Motor neuron (in vitro differentiated cells): ENCODE data around the gene KLF11. TPM values are rescaled to one million over a fixed set of nuclear protein-coding genes. Genes with fewer than 3 reads are reported as not detected.
A peak's percentile ranks its signal among the peaks of the same experiment; 100 is the strongest.

Source experiments
- ATAC-seq, 8 experiments: fragments of 200-7000 bp; cut with Tn5 transposase; replicated peaks in 6 of 8; 2 replicates each; pipeline ENCODE4 v1.8.0; 2021; ENCODE audit warnings: mild to moderate bottlenecking in 8 of 8, moderate library complexity in 8 of 8
- H3K27ac ChIP-seq, 2 donors: fragments of 250-450 bp; sonication (Bioruptor Pico); 2 replicates each; pipeline ENCODE4 v1.9.0; 2021; ENCODE audit warnings: antibody characterized with exemption in 2 of 2, mild to moderate bottlenecking in 2 of 2, moderate library complexity in 1 of 2
- H3K4me1 ChIP-seq, 2 donors: fragments of 250-450 bp; sonication (Bioruptor Pico); replicated peaks in 1 of 2; 2 replicates each; pipeline ENCODE4 v1.6.1; 2021; ENCODE audit warnings: antibody characterized with exemption in 2 of 2, mild to moderate bottlenecking in 2 of 2, moderate library complexity in 1 of 2
- H3K4me3 ChIP-seq, 5 donors: fragments of 250-450 bp; sonication (Bioruptor Pico); 2 replicates each; pipeline ENCODE4 v1.9.0; 2021; ENCODE audit warnings: antibody characterized with exemption in 5 of 5, mild to moderate bottlenecking in 5 of 5, moderate library complexity in 4 of 5
- WGBS, 10 experiments: fragments of 450-650 bp; shearing (Covaris generic); methylation state at CpG; one replicate each; pipeline ENCODE4 v1.0.0; 2022; 5-methylcytosine and 5-hydroxymethylcytosine counted together
- in situ Hi-C, 9 experiments: fragments of 400-800 bp; cut with MboI; loops; one replicate each; pipeline ENCODE4 v1.15.0; 2021; ENCODE audit warnings: low sequenced_read_pairs in 9 of 9, low pct_unique_long_range_greater_than_20kb in 2 of 9; ENCODE audit not compliant: unreplicated experiment in 9 of 9
- total RNA-seq, 8 experiments: library from RNA; unstranded; fragments of 300-600 nt; gene quantifications; 2 replicates each; pipeline versions ENCODE4 v1.2.3 to v1.2.4, GENCODE V29; 2022

KLF11 gene
- total RNA-seq, 8 experiments from 2014 or later = 4.0 to 19.7 (median 12.6) TPM

DNA sequence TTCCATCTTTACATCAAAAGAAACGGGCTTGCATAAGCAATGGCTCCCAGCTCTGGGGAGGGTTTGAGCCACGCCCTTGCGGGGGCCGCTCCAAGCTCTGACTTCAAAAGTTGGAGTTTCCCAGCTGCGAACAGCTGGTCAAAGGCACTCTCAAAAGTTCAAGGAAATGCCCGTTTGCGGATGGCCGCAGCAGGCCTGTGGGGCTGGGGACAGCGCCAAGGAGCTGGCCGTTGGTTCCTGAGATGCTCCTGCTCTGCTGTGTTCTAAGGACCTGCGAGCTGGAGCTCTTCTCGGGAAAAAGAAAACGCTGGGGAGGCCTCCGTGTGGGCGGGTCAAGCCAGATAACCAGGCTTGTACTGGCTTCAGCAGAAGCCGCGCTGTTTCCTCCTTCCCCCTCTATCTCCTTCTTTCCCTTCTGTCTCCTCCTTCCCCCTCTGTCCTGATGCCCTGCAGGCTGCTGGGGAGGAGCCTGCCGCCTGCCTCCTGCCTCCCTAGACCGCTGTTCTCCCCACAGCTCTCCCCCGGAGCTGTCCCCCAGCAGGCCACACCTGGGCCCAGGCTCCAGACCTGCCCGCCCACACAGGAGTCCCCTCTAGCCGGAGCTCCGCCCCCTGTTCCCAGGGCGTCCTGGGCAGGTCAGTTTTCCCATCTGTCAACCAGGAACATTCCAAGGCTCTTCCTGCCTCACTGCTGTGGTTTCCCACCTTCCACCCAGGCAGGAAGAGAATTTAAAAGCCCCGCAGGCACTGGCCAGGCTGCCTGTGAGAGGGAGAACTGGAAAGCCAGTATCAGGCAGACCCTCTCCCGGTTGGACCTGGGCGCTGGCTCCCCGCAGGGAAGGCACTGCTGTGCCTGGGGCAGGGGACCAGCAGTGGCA, 14.1 kb downstream of the KLF11 start:
- peaks cover 4 to 16% of the 10 kb centered on the region in 2 donors for H3K4me1 ChIP-seq
- H3K27ac ChIP-seq = peak overlapping the region in 1 of 2 donors; percentile 0
- peak overlapping the region in 2 of 5 donors; percentile 11 to 16 for H3K4me3 ChIP-seq
- ATAC-seq = peak; percentile 59 to 82 (median 76)
- 0 to 30% (median 13%) methylated on average over 1 to 14 of the region's 28 CpGs for WGBS, 10 experiments
- in situ Hi-C loops = loop anchor here in 2 of 9 experiments (25.0 kb wide), 1 partner anchor 245 kb away; no protein-coding TSS in a partner anchor

DNA sequence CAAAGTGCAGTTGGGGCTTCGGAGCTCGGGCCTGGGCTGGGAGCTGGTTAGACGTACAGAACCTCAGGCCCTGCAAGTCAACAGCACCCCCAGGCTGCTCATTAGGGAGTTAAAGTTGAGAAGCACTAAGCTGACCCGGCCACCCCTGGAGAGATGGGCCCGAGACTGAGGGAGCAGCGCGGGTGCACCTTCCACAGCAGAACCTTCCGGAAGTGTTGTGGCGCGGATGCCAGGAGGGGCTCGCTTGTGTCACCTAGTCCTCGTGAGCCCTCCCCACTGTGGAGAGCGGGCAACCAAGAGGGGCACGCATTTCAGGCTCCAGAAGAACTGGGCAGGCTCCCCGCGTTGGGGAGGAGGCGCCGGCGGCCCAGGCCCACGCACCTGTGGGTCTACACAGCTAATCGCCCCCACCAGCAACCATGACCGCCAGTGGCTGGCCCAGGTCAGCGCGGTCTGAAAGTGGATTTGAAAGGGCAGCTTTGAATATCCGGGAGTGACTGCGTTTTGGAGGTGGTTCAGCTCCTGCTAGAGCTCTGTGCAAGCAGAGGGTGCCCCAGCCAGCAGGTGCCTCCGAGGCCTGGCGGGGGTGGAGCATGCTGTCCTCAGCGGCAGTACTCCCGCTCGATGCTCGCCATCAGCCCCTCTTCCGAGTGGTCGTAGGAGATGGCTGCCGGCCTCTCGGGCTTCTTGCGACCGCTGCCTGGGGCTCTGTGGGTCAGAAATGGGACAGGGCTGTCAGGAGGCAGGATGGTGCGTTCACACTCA, 15.1 kb downstream of the KLF11 start:
- Histone ChIP-seq H3K4me1 (peaks cover 4 to 16% of the 10 kb centered on the region in 2 donors), H3K27ac (no peak overlapping the region), H3K4me3 (no peak overlapping the region)
- in situ Hi-C loops = loop anchor here in 2 of 9 experiments (25.0 kb wide), 1 partner anchor 246 kb away; no protein-coding TSS in a partner anchor
- peak in 2 of 8 experiments; percentile 1 to 3 for ATAC-seq
- 83 to 100% (median 99%) methylated on average over 1 to 10 of the region's 39 CpGs; no CpG with 5 or more reads in 6 of the 10 experiments for WGBS, 10 experiments

DNA sequence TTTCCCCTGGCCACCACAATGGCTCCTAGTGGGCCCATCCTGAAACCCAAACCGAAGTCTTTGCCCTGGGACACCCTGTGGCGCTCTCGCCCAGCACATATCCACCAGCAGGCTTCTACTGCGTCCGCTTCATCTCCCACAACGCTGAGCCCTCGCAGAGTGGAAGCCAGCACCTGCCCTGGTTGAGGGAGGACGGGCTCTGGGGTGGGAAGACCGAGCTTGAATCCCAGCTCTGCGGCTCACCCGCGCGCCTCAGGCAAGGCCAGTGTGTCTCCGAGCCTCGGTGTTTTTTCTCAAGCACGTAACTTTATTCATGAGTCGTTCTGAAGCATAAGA, 15.6 kb downstream of the KLF11 start:
- H3K4me1 ChIP-seq = peaks cover 4 to 16% of the 10 kb centered on the region in 2 donors
- peak in 2 of 8 experiments; percentile 1 to 9 for ATAC-seq
- in situ Hi-C loops = loop anchor here in 2 of 9 experiments (25.0 kb wide), 1 partner anchor 247 kb away; no protein-coding TSS in a partner anchor
- H3K4me3 ChIP-seq = no peak overlapping the region
- 77 to 93% methylated on average over 7 to 9 of the region's 17 CpGs; no CpG with 5 or more reads in 8 of the 10 experiments for WGBS, 10 experiments
- no peak overlapping the region for H3K27ac ChIP-seq

DNA sequence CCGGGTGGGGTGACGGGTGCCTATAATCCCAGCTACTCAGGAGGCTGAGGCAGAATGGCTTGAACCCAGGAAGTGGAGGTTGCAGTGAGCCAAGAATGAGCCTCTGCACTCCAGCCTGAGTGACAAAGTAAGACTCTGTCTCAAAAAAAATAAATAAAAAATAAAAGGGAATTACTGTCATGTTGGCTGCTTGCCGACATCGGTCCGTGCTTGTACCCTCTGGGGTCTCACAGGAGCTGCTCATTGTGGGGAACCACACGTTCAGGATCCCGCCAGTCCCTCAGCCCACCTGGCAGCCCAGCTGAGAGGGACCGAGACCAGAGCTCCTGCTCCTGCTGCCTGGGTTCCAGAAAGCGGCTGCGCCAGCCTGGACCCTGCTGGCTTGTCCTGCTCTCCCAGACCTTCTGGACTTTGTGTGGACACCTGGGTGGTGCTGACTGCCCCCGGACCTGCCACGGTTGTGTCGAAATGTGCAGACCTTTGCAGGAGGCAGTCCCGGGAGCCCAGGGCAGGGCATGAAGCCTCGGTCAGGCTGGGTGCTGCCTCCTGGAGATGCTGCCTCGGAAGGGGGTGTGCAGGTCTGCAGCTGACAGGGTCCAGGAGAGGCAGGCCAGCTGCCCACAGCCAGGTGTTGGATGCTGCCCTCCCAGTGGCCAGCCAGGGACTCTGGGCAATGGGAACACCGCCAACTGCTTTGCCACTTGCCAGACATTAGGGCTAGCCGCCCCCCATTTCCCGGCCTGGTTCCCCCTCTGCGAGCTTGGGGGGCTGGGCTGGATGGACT, 16.4 kb downstream of the KLF11 start:
- WGBS, 10 experiments = 70 to 100% (median 89%) methylated on average over 2 to 11 of the region's 20 CpGs; no CpG with 5 or more reads in 4 of the 10 experiments
- no peak for ATAC-seq
- H3K4me1 ChIP-seq = peaks cover 4 to 16% of the 10 kb centered on the region in 2 donors
- no peak overlapping the region for H3K27ac ChIP-seq
- in situ Hi-C loops = loop anchor here in 2 of 9 experiments (25.0 kb wide), 1 partner anchor 247 kb away; no protein-coding TSS in a partner anchor
- H3K4me3 ChIP-seq = no peak overlapping the region

DNA sequence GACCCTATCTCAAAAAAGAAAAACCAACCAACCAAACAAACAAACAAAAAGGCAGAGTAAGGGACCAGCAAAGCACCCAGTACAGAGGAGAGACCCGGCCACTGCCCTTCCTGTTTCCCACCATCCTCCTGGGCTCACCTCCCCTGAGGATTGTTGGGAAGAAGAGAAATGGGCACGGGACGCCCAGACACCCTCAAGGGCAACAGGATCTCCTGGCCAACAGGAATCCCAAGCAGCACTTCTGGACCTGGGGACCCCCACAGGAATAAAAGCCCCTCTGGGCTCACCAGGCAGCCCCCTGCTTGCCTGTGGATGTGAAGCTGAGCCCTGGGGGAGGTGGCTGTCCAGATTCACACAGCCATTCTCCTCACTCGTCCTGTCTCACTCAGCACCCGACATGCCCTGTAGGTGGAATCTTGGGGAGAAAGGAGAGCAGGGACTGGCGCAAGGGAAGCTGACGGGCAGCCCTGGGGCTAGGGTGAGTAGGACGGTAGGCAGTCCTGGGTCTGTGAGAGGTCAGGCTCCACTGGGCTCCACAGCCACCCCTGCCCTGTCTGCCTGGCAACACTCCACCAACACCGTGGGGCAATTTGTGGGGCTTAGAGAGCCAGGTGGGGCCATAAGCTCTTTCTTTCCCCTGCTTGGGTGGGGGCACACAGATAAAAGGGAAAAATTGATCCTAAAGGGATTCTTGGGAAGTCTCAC, 18.0 kb downstream of the KLF11 start:
- no peak overlapping the region for H3K4me3 ChIP-seq
- in situ Hi-C loops = loop anchor here in 2 of 9 experiments (25.0 kb wide), 1 partner anchor 249 kb away; no protein-coding TSS in a partner anchor
- no peak for ATAC-seq
- 20 to 100% (median 73%) methylated on average over 1 to 3 of the region's 9 CpGs; no CpG with 5 or more reads in 4 of the 10 experiments for WGBS, 10 experiments
- H3K27ac ChIP-seq = no peak overlapping the region
- H3K4me1 ChIP-seq = peaks cover 4 to 15% of the 10 kb centered on the region in 2 donors

- in situ Hi-C loops = loop anchor here in 2 of 9 experiments (25.0 kb wide), 1 partner anchor 251 kb away; no protein-coding TSS in a partner anchor
- Histone ChIP-seq H3K4me1 (no peaks in the 10 kb centered on the region), H3K27ac (no peak overlapping the region), H3K4me3 (no peak overlapping the region)
- WGBS, 10 experiments = 50 to 100% (median 82%) methylated on average over 2 to 6 of the region's 10 CpGs; no CpG with 5 or more reads in 2 of the 10 experiments
- ATAC-seq = no peak
These were observed 19.6 kb downstream of the KLF11 start for GRCh38 chr2:10062931-10063365.

GRCh38 chr2:10063566-10063965, 20.2 kb downstream of the KLF11 start:
- no peak for ATAC-seq
- 75 to 100% (median 98%) methylated on average over 1 to 4 of the region's 9 CpGs; no CpG with 5 or more reads in 6 of the 10 experiments for WGBS, 10 experiments
- in situ Hi-C loops = loop anchor here in 2 of 9 experiments (25.0 kb wide), 1 partner anchor 251 kb away; no protein-coding TSS in a partner anchor
- Histone ChIP-seq H3K27ac (no peak overlapping the region), H3K4me1 (no peaks in the 10 kb centered on the region), H3K4me3 (no peak overlapping the region)

DNA sequence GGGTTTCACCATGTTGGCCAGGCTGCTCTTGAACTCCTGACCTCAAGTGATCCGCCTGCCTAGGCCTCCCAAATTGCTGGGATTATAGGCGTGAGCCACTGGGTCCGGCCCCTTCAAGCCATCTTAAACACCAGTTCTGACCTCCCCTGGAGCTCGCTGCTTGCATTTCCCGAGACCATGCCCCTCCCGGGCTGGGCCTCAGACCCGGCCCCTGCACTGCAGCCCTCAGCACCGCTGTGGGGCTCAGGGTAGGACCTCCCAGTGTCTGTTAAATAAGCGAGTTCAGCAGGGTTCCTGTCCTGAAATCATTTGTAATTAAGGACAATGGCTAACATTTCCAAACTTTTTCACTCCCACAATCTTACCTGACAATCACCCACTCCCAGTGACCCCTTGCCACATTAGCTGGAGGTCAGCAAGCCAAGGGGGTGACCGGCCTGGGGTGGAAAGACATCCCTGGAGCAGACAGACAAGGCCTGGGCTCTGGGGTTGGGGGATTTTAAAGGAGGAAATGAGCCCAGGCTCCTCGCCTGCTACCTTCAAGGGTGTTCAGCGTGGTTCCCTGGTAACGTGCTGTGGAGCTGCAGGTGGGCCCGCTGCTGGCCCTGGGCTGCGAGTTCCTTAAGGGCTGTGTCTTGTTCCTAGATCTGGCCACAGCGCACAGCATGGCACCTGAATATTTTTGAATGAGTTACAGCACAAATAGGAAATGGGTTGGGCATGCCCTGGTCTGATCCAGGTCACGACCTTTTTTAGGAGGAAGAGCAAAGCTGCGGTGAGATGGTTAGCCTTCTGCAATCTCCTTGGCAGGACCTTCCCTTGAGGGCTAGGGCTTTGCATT, 21.8 kb downstream of the KLF11 start:
- Histone ChIP-seq H3K4me1 (no peaks in the 10 kb centered on the region), H3K4me3 (no peak overlapping the region), H3K27ac (no peak overlapping the region)
- no peak for ATAC-seq
- 54 to 100% (median 74%) methylated on average over 1 to 14 of the region's 18 CpGs; no CpG with 5 or more reads in 1 of the 10 experiments for WGBS, 10 experiments
- in situ Hi-C loops = loop anchor here in 2 of 9 experiments (25.0 kb wide), 1 partner anchor 253 kb away; no protein-coding TSS in a partner anchor

- Histone ChIP-seq H3K4me3 (no peak overlapping the region), H3K4me1 (no peaks in the 10 kb centered on the region), H3K27ac (no peak overlapping the region)
- ATAC-seq = no peak
- in situ Hi-C loops = loop anchor here in 2 of 9 experiments (25.0 kb wide), 1 partner anchor 253 kb away; no protein-coding TSS in a partner anchor
- WGBS, 10 experiments = 69 to 93% (median 73%) methylated on average over 1 to 3 of the region's 6 CpGs; no CpG with 5 or more reads in 5 of the 10 experiments
These were observed 22.4 kb downstream of the KLF11 start for GRCh38 chr2:10065773-10066055.

- 38 to 89% (median 79%) methylated on average over 1 to 2 of the region's 2 CpGs; no CpG with 5 or more reads in 5 of the 10 experiments for WGBS, 10 experiments
- Histone ChIP-seq H3K4me3 (no peak overlapping the region), H3K27ac (no peak overlapping the region), H3K4me1 (no peaks in the 10 kb centered on the region)
- no peak for ATAC-seq
- in situ Hi-C loops = loop anchor here in 2 of 9 experiments (25.0 kb wide), 1 partner anchor 255 kb away; no protein-coding TSS in a partner anchor
These were observed 24.0 kb downstream of the KLF11 start for GRCh38 chr2:10067330-10067729.

- Histone ChIP-seq H3K4me3 (no peak overlapping the region), H3K27ac (no peak overlapping the region), H3K4me1 (no peaks in the 10 kb centered on the region)
- in situ Hi-C loops = loop anchor here in 2 of 9 experiments (25.0 kb wide), 1 partner anchor 256 kb away; no protein-coding TSS in a partner anchor
- ATAC-seq = no peak
- 13 to 100% (median 86%) methylated on average over 1 of the region's 1 CpG; no CpG with 5 or more reads in 1 of the 10 experiments for WGBS, 10 experiments
These were observed 24.5 kb downstream of the KLF11 start for GRCh38 chr2:10067881-10068280.
